GM23338 (cell line): Measurements from ENCODE around the gene DLGAP4. TPM values are rescaled to one million over a fixed set of nuclear protein-coding genes. Genes with fewer than 3 reads are reported as not detected.

ENCODE experiments used
- ATAC-seq: fragments of 200-7000 bp; cut with Tn5 transposase; 3 replicates; pipeline ENCODE4 v1.9.1; 2020
- DNase-seq: peaks from one replicate; pipeline ENCODE4 v3.0.0-alpha.2; 2015; ENCODE audit warnings: low spot score
- H2AFZ ChIP-seq: fragments of 200-600 bp; sonication (generic); 2 replicates; pipeline ENCODE4 v1.8.0; 2016; ENCODE audit warnings: antibody characterized with exemption, mild to moderate bottlenecking, moderate library complexity
- H3F3A ChIP-seq: fragments of 200-600 bp; sonication (generic); replicated peaks from 2 replicates; pipeline ENCODE4 v1.8.0; 2017; ENCODE audit warnings: antibody characterized with exemption, mixed run types, low read depth
- H3K27ac ChIP-seq: fragments of 200-600 bp; sonication (generic); 2 replicates; pipeline ENCODE4 v1.6.1; 2016; ENCODE audit warnings: low read depth
- H3K27me3 ChIP-seq: fragments of 200-600 bp; sonication (generic); 2 replicates; pipeline ENCODE4 v1.8.0; 2016; ENCODE audit warnings: mild to moderate bottlenecking, mixed run types, moderate library complexity; ENCODE audit not compliant: insufficient read depth
- H3K36me3 ChIP-seq: fragments of 200-600 bp; sonication (generic); 2 replicates; pipeline ENCODE4 v1.8.0; 2016; ENCODE audit warnings: mild to moderate bottlenecking; ENCODE audit not compliant: insufficient read depth
- H3K4me1 ChIP-seq: fragments of 200-600 bp; sonication (generic); 2 replicates; pipeline ENCODE4 v1.8.0; 2016; ENCODE audit warnings: mild to moderate bottlenecking, moderate library complexity; ENCODE audit not compliant: insufficient read depth
- H3K4me2 ChIP-seq: fragments of 200-600 bp; sonication (generic); 2 replicates; pipeline ENCODE4 v1.7.1; 2017; ENCODE audit warnings: mixed run types
- H3K4me3 ChIP-seq: fragments of 200-600 bp; sonication (generic); 2 replicates; pipeline ENCODE4 v1.6.1; 2016; ENCODE audit warnings: mixed run types
- H3K79me2 ChIP-seq: fragments of 200-600 bp; sonication (generic); replicated peaks from 2 replicates; pipeline ENCODE4 v1.8.0; 2017; ENCODE audit warnings: mild to moderate bottlenecking; ENCODE audit not compliant: insufficient read depth
- H3K9me2 ChIP-seq: fragments of 200-600 bp; sonication (generic); 2 replicates; pipeline ENCODE4 v1.8.0; 2017; ENCODE audit not compliant: insufficient read depth
- H4K20me1 ChIP-seq: fragments of 200-600 bp; sonication (generic); replicated peaks from 2 replicates; pipeline ENCODE4 v1.8.0; 2017; ENCODE audit warnings: mild to moderate bottlenecking; ENCODE audit not compliant: insufficient read depth
- H3K27ac Mint-ChIP-seq: 2 replicates; pipeline ENCODE4 v1.8.0; 2020; ENCODE audit warnings: inconsistent platforms, mild to moderate bottlenecking, moderate library complexity, mixed read lengths
- H3K27me3 Mint-ChIP-seq: 3 replicates; pipeline ENCODE4 v1.8.0; 2022; ENCODE audit warnings: low read depth, mild to moderate bottlenecking, moderate library complexity, mixed read lengths, inconsistent platforms; ENCODE audit not compliant: insufficient read depth, poor library complexity
- H3K36me3 Mint-ChIP-seq: 3 replicates; pipeline ENCODE4 v1.8.0; 2021; ENCODE audit warnings: low read depth, mild to moderate bottlenecking, inconsistent platforms, moderate library complexity, mixed read lengths
- H3K4me1 Mint-ChIP-seq: 3 replicates; pipeline ENCODE4 v1.8.0; 2020; ENCODE audit warnings: mild to moderate bottlenecking, inconsistent platforms, mixed read lengths
- H3K4me3 Mint-ChIP-seq: 3 replicates; pipeline ENCODE4 v1.8.0; 2021; ENCODE audit warnings: moderate library complexity, mild to moderate bottlenecking, inconsistent platforms, mixed read lengths
- H3K9me3 Mint-ChIP-seq: 3 replicates; pipeline ENCODE4 v1.8.0; 2020; ENCODE audit warnings: moderate library complexity, mild to moderate bottlenecking, inconsistent platforms, mixed read lengths
- CREB1 ChIP-seq: fragments of 250-450 bp; sonication (Bioruptor Pico); IDR thresholded peaks from 2 replicates; pipeline ENCODE4 v1.5.0; 2020; ENCODE audit warnings: low read depth, mild to moderate bottlenecking, moderate library complexity
- CTCF ChIP-seq, 2 experiments: fragments of 200-600 bp in 1 of 2; sonication (generic) in 1 of 2; conservative IDR thresholded peaks; 2 replicates each; pipeline versions ENCODE4 v1.5.1 to v1.6.1; 2016 to 2017; ENCODE audit warnings: antibody characterized with exemption in 2 of 2, low read depth in 2 of 2, mild to moderate bottlenecking in 2 of 2, moderate library complexity in 1 of 2
- EZH2 ChIP-seq: fragments of 200-600 bp; sonication (generic); IDR thresholded peaks from one replicate; pipeline ENCODE4 v1.8.0; 2017; ENCODE audit warnings: antibody characterized with exemption, mild to moderate bottlenecking, low read depth; ENCODE audit not compliant: unreplicated experiment
- EZH2phosphoT487 ChIP-seq: fragments of 200-600 bp; sonication (generic); IDR thresholded peaks from one replicate; pipeline ENCODE4 v1.8.1; 2018; ENCODE audit warnings: antibody characterized with exemption; ENCODE audit not compliant: unreplicated experiment
- JUNB ChIP-seq: IDR thresholded peaks from one replicate; pipeline ENCODE4 v1.6.1; 2016; ENCODE audit warnings: antibody characterized with exemption; ENCODE audit not compliant: unreplicated experiment
- NANOG ChIP-seq: IDR thresholded peaks from 2 replicates; pipeline ENCODE4 v1.6.1; 2016; ENCODE audit warnings: antibody characterized with exemption, borderline replicate concordance
- POLR2AphosphoS5 ChIP-seq: IDR thresholded peaks from 2 replicates; pipeline ENCODE4 v1.6.1; 2016; ENCODE audit warnings: antibody characterized with exemption, low read depth
- REST ChIP-seq: IDR thresholded peaks from one replicate; pipeline ENCODE4 v1.6.1; 2018; ENCODE audit warnings: antibody characterized with exemption; ENCODE audit not compliant: unreplicated experiment
- ZNF114 ChIP-seq: fragments of 250-450 bp; sonication (Bioruptor Pico); IDR thresholded peaks from 2 replicates; pipeline ENCODE4 v1.5.0; 2020; ENCODE audit warnings: mild to moderate bottlenecking, moderate library complexity
- polyA plus RNA-seq: library from polyadenylated mRNA; unstranded; fragments of >200 nt; fragmentation: Nextera tagmentation; extraction: Ambion mirVana; gene quantifications from 2 replicates; pipeline ENCODE4 v1.2.1, GENCODE V29; 2016
- total RNA-seq: library from RNA; depleted of rRNA; stranded (reverse); fragments of >200 nt; shearing (Covaris generic); gene quantifications from 2 replicates; pipeline ENCODE4 v1.2.3, GENCODE V29; 2014
- TF ChIP-seq, protein P1 (sequence below): IDR thresholded peaks from 2 replicates; pipeline ENCODE4 v1.6.1; 2016; ENCODE audit warnings: antibody characterized with exemption

The DLGAP4 gene
- total and polyA plus RNA-seq, 2 experiments from 2014 or later: 46.1 to 52.2 TPM

DNA sequence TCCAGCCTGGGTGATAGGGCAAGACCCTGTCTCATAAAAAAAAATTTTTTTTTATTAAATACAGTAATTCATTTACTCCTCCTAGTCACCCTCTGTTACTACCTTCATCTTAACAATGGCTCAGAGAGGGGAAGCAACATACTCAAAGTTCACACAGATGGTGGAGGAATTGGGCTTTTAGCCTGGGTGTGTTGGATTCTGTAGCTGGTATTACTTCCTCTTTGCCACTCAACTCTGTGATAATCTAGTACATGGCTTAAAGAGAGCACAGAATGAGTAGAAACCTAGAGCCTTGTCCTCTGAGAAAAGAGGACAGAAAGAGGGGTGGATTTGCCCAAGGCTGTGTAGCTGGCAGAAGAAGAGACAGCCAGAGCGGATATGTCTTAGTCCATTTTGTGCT lies 96.6 kb downstream of the DLGAP4 start:
- Histone ChIP-seq H3K27ac (no peak overlapping the region), H3K36me3 (no peaks in the 10 kb centered on the region), H4K20me1 (no peaks in the 10 kb centered on the region), H3K4me3 (no peak overlapping the region), H2AFZ (no peak overlapping the region), H3K9me2 (no peaks in the 10 kb centered on the region), H3F3A (no peaks in the 10 kb centered on the region), H3K4me1 (peaks cover 9% of the 10 kb centered on the region), H3K79me2 (no peaks in the 10 kb centered on the region), H3K27me3 (no peaks in the 10 kb centered on the region), H3K4me2 (no peak overlapping the region)
- H3K9me3 Mint-ChIP-seq: no peaks in the 10 kb centered on the region; the same call in 2 of the 3 replicates
- peaks cover 16% of the 10 kb centered on the region for H3K4me1 Mint-ChIP-seq
- peaks cover 7% of the 10 kb centered on the region for H3K27me3 Mint-ChIP-seq
- ATAC-seq (no peak), DNase-seq (no peak)
- H3K27ac Mint-ChIP-seq: no peak overlapping the region
- TF ChIP-seq NANOG (no peak), EZH2 (no peak), CREB1 (CRISPR knock-in tag) (no peak), CTCF (conservative IDR thresholded peaks at IDR 0.05; ENCODE audit: low read depth in 2 of 2) (no peak), JUNB (no peak), POLR2AphosphoS5 (no peak), ZNF114 (CRISPR knock-in tag) (no peak), EZH2phosphoT487 (no peak), REST (no peak)
- TF ChIP-seq, protein P1, sequence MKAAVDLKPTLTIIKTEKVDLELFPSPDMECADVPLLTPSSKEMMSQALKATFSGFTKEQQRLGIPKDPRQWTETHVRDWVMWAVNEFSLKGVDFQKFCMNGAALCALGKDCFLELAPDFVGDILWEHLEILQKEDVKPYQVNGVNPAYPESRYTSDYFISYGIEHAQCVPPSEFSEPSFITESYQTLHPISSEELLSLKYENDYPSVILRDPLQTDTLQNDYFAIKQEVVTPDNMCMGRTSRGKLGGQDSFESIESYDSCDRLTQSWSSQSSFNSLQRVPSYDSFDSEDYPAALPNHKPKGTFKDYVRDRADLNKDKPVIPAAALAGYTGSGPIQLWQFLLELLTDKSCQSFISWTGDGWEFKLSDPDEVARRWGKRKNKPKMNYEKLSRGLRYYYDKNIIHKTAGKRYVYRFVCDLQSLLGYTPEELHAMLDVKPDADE: no peak
- H3K4me3 Mint-ChIP-seq: no peak overlapping the region
- H3K36me3 Mint-ChIP-seq: no peaks in the 10 kb centered on the region
